Nephron progenitor cell (in vitro differentiated cells): Measurements from ENCODE around the gene BCL2L1.
"Not testable (repeated sequence)": the region's sequence is repeated elsewhere in the genome, so short reads cannot be mapped to it uniquely, and the experiment has no call there.

Experiments
- DNase-seq: peaks from one replicate; pipeline ENCODE4 v3.0.0; 2021
- H3K27ac Mint-ChIP-seq: 2 replicates; pipeline ENCODE4 v1.8.0; 2021; ENCODE audit warnings: mild to moderate bottlenecking, moderate library complexity, mixed read lengths
- H3K27me3 Mint-ChIP-seq: 2 replicates; pipeline ENCODE4 v1.8.0; 2021; ENCODE audit warnings: mild to moderate bottlenecking, low read depth, mixed read lengths; ENCODE audit not compliant: poor library complexity
- H3K36me3 Mint-ChIP-seq: 2 replicates; pipeline ENCODE4 v1.8.0; 2021; ENCODE audit warnings: low read depth, mixed read lengths
- H3K4me1 Mint-ChIP-seq: 2 replicates; pipeline ENCODE4 v1.8.0; 2021; ENCODE audit warnings: mixed read lengths
- H3K4me3 Mint-ChIP-seq: 2 replicates; pipeline ENCODE4 v1.8.0; 2021; ENCODE audit warnings: mild to moderate bottlenecking, moderate library complexity, mixed read lengths
- H3K9me3 Mint-ChIP-seq: 2 replicates; pipeline ENCODE4 v1.8.0; 2021; ENCODE audit warnings: mild to moderate bottlenecking, moderate library complexity, mixed read lengths
- CTCF ChIP-seq: fragments of 200-600 bp; sonication (generic); IDR thresholded peaks from 2 replicates; pipeline ENCODE4 v1.5.0; 2021; ENCODE audit warnings: antibody characterized with exemption

BCL2L1 gene

GRCh38 chr20:31671324-31671723 lies 51.3 kb downstream of the BCL2L1 start:
- Mint-ChIP-seq H3K27me3 (no peaks in the 10 kb centered on the region), H3K9me3 (no peaks in the 10 kb centered on the region), H3K4me3 (no peak overlapping the region), H3K36me3 (peaks cover 12% of the 10 kb centered on the region), H3K4me1 (peaks cover 55% of the 10 kb centered on the region), H3K27ac (no peak overlapping the region)
- no peak for TF ChIP-seq CTCF
- DNase-seq, result no peak

- Mint-ChIP-seq H3K9me3 (no peaks in the 10 kb centered on the region), H3K36me3 (peaks cover 12% of the 10 kb centered on the region), H3K27me3 (no peaks in the 10 kb centered on the region), H3K27ac (peak overlapping the region; percentile 58), H3K4me3 (no peak overlapping the region), H3K4me1 (peaks cover 55% of the 10 kb centered on the region)
- no peak for DNase-seq
- no peak for TF ChIP-seq CTCF
Observed at GRCh38 chr20:31670371-31671228, 52.1 kb downstream of the BCL2L1 start.

- no peak for DNase-seq
- TF ChIP-seq CTCF, result no peak
- Mint-ChIP-seq H3K4me1 (peaks cover 48% of the 10 kb centered on the region), H3K4me3 (no peak overlapping the region), H3K36me3 (peaks cover 12% of the 10 kb centered on the region), H3K9me3 (no peaks in the 10 kb centered on the region), H3K27me3 (no peaks in the 10 kb centered on the region), H3K27ac (peak overlapping the region; percentile 58)
Observed at GRCh38 chr20:31669876-31670275, 52.8 kb downstream of the BCL2L1 start.

GRCh38 chr20:31668944-31669343 lies 53.7 kb downstream of the BCL2L1 start:
- peaks cover 49% of the 10 kb centered on the region for H3K4me1 Mint-ChIP-seq
- H3K27me3 Mint-ChIP-seq, H3K9me3 Mint-ChIP-seq, H3K27ac Mint-ChIP-seq, DNase-seq, H3K4me3 Mint-ChIP-seq: not testable (repeated sequence)
- H3K36me3 Mint-ChIP-seq, result peaks cover 12% of the 10 kb centered on the region

GRCh38 chr20:31667315-31668285 lies 55.1 kb downstream of the BCL2L1 start:
- H3K27me3 Mint-ChIP-seq, result no peaks in the 10 kb centered on the region
- peak overlapping the region; percentile 77 for H3K27ac Mint-ChIP-seq
- H3K4me3 Mint-ChIP-seq, result no peak overlapping the region
- TF ChIP-seq CTCF, result no peak
- H3K9me3 Mint-ChIP-seq, result no peaks in the 10 kb centered on the region
- H3K4me1 Mint-ChIP-seq, result peaks cover 60% of the 10 kb centered on the region
- no peak for DNase-seq
- peaks cover 12% of the 10 kb centered on the region for H3K36me3 Mint-ChIP-seq
